Adipose tissue (tissue), 3 donors: ENCODE data around the gene FCHSD1. TPM values are rescaled to one million over a fixed set of nuclear protein-coding genes. Genes with fewer than 3 reads are reported as not detected.
A peak's percentile ranks its signal among the peaks of the same experiment; 100 is the strongest.
"Not testable (repeated sequence)": the region's sequence is repeated elsewhere in the genome, so short reads cannot be mapped to it uniquely, and the experiment has no call there.

Experiments used
- H3K27ac ChIP-seq: one replicate; pipeline ENCODE4 v1.5.1; 2013; ENCODE audit warnings: low read depth, low read length
- WGBS, 3 donors: extraction: QIAGEN DNeasy Blood & Tissue Kit; methylation state at CpG; one replicate each; pipeline ENCODE4 v1.1.7; 2013; 5-methylcytosine and 5-hydroxymethylcytosine counted together
- polyA plus RNA-seq, 3 donors: library from polyadenylated mRNA; stranded (reverse); fragments of 200-250 nt; gene quantifications; one replicate each; pipeline ENCODE4 v1.2.3, GENCODE V29; 2013
- donor health status: healthy with polysubstance abuse.
- donor health status: Bipolar disorder and iron deficiency.
- donor health status: healthy.

FCHSD1 gene
- polyA plus RNA-seq, 3 donors: 6.7 to 8.2 (median 8.1) TPM

- 89 to 98% (median 94%) methylated on average over 5 of the region's 5 CpGs for WGBS, 3 donors
- H3K27ac ChIP-seq: no peak overlapping the region
Measured at GRCh38 chr5:141630570-141631140, 20.6 kb downstream of the FCHSD1 start.

DNA sequence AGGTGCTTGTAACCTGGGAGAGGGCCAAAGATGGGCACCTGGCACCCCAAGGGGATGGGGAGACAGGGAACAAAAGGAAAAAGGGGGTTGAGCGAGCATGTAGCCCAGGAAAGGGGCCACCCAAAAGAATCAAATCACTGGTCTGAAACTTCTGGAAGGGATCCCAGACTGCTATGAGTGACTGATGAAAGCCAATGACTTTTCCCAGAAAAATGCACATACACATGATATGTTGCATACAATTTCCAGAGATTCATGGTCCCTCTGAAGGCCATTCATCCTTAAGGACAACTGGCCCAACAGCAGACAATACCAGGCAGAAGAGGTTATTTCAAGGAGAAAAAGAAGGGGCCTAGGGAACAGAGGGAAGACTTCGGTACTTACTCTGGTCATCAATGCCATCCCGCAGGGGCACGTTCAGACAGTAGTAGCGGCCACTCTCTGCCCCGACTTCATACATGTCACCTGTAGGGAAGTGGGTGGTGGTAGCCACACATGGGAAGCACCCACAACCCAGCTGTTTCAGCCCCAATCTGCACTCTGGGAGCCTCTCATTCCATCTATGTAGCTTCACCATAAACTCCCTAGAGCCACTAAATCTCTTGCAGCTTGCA is 22.9 kb downstream of the FCHSD1 start:
- 96 to 99% (median 98%) methylated on average over 6 of the region's 6 CpGs for WGBS, 3 donors

GRCh38 chr5:141623611-141624010 is 27.6 kb downstream of the FCHSD1 start:
- WGBS, 3 donors: 76 to 94% (median 80%) methylated on average over 5 of the region's 5 CpGs
- no peak overlapping the region for H3K27ac ChIP-seq

More for the DNA sequence above, 22.9 kb downstream of the FCHSD1 start:
- H3K27ac ChIP-seq: no peak overlapping the region

- no peak overlapping the region for H3K27ac ChIP-seq
Measured at GRCh38 chr5:141623186-141623585, 28.0 kb downstream of the FCHSD1 start.

DNA sequence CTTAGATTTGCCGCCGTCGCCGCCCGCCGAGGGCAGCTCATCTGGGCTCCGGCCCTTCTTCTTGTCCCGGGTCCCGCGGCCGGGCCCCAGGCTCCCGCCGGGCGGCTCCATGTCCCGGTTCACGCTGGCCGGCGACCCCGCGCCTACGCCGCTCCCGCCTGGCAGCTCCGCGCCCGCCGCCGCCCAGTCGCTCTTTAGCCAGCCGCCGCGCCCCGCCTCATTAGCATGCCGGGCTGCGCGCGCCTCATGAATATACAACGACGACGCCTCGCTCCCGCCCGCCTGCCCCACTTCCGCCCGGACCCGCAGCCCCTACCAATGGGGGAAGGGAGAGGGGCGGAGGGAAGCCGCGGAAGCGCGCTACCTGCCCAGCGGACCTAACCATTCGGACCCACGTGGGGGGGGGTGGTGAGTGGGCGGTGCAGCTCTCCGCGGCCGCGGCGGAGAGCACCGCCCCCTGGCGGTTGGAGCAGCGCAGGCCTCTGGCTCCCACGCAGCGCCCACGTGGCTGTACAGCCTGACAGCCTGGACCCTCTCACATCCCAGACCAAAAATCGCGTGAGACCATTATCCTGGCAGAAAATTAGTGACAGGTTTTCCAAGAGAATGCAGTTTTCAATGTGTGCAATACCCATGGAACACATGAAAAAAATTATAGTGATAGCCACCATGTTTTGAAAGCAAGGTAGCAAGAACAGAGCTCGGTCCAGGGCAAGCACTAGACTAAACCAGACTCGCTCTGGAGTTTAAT is 32.2 kb downstream of the FCHSD1 start, which contains the start of gene DIAPH1:
TSS of gene DIAPH1 (minus strand) at position 197 of the 751 bp plus-strand sequence. CDS start at position 111, 86 bp downstream.
- 1 to 2% (median 2%) methylated on average over 40 to 70 of the region's 70 CpGs for WGBS, 3 donors
- peak within 1 kb of the TSS; percentile 53 for H3K27ac ChIP-seq

- peak overlapping the region; percentile 53 for H3K27ac ChIP-seq
- WGBS, 3 donors: 1 to 2% (median 1%) methylated on average over 23 to 36 of the region's 36 CpGs
Measured at GRCh38 chr5:141618030-141618803, 33.0 kb downstream of the FCHSD1 start.

DNA sequence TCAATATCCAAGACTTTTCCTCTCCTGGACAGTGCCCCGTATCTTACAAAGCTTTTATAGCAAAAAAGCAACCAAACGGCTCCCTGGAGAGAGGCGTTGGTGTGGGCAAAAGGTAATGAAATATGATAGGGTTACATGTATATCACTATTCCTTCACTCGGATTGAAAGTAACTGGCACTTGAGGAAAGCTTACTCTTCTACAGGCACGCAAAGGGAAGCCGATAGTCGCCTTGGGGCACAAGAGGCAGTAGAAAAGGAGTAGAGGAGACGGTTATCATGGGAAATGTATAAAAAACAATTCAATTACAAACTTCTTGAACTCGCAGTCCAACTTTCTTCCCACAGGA is 33.6 kb downstream of the FCHSD1 start:
- H3K27ac ChIP-seq: no peak overlapping the region
- 4 to 7% (median 7%) methylated on average over 9 of the region's 9 CpGs for WGBS, 3 donors

- WGBS, 3 donors: 28 to 37% (median 31%) methylated on average over 2 of the region's 2 CpGs
- no peak overlapping the region for H3K27ac ChIP-seq
Measured at GRCh38 chr5:141617128-141617527, 34.1 kb downstream of the FCHSD1 start.

- WGBS, 3 donors: 62 to 69% (median 63%) methylated on average over 9 of the region's 9 CpGs
- H3K27ac ChIP-seq: no peak overlapping the region
Measured at GRCh38 chr5:141615991-141616720, 35.1 kb downstream of the FCHSD1 start.

DNA sequence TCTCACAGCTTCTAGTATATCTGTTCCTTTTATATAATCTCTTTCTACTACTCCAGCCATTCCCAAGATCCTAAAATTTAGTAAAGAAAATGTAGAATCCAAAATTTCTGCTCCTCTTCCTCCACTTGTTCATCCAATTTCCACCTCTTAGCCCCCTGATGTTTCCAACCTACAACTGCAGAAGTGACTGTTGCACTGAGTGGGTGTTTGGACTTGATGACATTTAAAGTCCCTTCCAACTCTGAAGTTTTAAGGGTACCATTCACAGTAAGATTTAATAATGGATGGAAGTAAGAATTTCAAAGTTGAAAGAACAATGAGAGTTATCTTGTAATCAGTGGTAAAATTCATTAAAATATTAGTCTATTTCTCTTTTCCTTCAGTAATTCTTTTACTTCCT is 37.9 kb downstream of the FCHSD1 start:
- H3K27ac ChIP-seq: no peak overlapping the region

GRCh38 chr5:141611289-141611688 is 39.9 kb downstream of the FCHSD1 start:
- H3K27ac ChIP-seq: no peak overlapping the region
- 71 to 92% (median 73%) methylated on average over 3 of the region's 3 CpGs for WGBS, 3 donors

GRCh38 chr5:141609921-141610320 is 41.3 kb downstream of the FCHSD1 start:
- WGBS, 3 donors: 94 to 95% (median 95%) methylated on average over 7 of the region's 7 CpGs
- H3K27ac ChIP-seq: not testable (repeated sequence)

DNA sequence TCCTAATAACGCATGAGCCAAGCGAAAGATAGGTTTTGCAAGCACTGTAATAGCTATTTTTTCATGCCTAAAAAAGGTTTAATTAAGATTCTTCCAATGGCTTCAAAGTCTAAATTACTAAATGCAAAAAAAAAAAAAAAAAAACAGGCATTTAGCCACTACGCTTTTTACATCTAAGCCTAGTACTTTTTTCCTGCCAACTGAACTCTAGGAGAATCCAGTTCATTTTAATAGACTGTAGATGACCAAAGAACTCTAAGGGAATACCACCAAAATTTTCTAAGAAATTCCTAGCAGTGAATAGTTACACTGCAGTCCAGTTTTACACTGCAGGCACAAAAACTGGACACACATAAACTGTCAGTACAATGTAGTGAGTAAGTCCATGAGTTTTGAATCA is 42.2 kb downstream of the FCHSD1 start:
- H3K27ac ChIP-seq: no peak overlapping the region
- 40 to 89% (median 84%) methylated on average over 3 of the region's 3 CpGs for WGBS, 3 donors

DNA sequence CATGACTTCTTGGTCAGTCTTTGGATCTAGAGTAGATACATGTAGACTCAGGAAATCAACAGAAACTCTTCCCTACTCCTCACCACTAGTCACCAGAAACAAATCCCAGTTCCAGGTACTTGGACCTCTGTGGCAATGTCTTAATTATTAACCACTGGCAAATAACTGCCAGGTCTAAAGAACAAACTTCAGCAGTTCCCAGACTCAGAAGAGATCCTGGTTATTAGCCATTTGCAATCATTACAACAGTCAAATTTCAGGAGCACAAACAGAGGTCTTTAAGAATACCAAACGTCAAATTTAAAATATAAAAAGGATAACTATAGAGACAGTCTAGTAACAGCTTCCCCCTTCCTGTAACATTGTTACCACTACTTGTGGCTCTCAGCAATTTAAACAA is 42.7 kb downstream of the FCHSD1 start:
- H3K27ac ChIP-seq: no peak overlapping the region
- WGBS, 3 donors: 11 to 67% (median 53%) methylated on average over 1 of the region's 1 CpG

- WGBS, 3 donors: 79 to 89% (median 83%) methylated on average over 2 of the region's 2 CpGs
- H3K27ac ChIP-seq: no peak overlapping the region
Measured at GRCh38 chr5:141608046-141608445, 43.2 kb downstream of the FCHSD1 start.

- WGBS, 3 donors: 23 to 74% (median 38%) methylated on average over 6 of the region's 6 CpGs
- H3K27ac ChIP-seq: no peak overlapping the region
Measured at GRCh38 chr5:141605523-141606277, 45.5 kb downstream of the FCHSD1 start.

- no peak overlapping the region for H3K27ac ChIP-seq
- 36 to 61% (median 37%) methylated on average over 6 of the region's 6 CpGs for WGBS, 3 donors
Measured at GRCh38 chr5:141603923-141604717, 47.1 kb downstream of the FCHSD1 start.
